Measurements from ENCODE around the gene ZNF225.

- no peak for TF ChIP-seq POLR2A (IDR thresholded peaks at IDR 0.05; ENCODE audit: low read depth, low read length)
- TF ChIP-seq TAF1 (IDR thresholded peaks at IDR 0.05; ENCODE audit: low read depth, low read length), result no peak
- TF ChIP-seq POLR2AphosphoS5 (IDR thresholded peaks at IDR 0.05; ENCODE audit: low read depth, low read length), result no peak
Observed at GRCh38 chr19:44069415-44069814, 43.8 kb upstream of the ZNF225 start.
